ENCODE measurements around the gene SMAD6.
"Not testable (repeated sequence)": the region's sequence is repeated elsewhere in the genome, so short reads cannot be mapped to it uniquely, and the experiment has no call there.

The SMAD6 gene

DNA sequence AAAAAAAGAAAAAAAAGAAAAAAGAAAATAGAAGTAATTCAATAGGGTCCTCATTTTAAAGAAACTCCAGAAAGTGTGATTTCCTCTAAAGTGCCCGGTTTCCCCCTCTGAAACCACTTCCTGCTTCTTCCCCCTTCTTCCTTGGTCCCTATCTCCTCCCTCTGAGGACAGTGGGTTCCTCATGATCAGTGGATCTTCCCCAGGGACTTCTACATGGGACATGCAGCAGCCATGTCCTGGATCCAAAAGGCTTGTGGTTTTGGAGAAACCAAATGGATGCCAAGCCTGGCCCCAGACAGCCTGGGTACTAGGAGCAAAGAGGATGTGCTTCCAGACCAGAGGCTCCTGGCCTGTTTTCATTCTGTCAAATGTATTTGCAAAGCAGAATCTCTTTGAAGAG is 26.6 kb upstream of the SMAD6 start:
- DNase-seq (ENCODE audit: low read depth in 2 of 2, low spot score in 1 of 2) = no peak

DNA sequence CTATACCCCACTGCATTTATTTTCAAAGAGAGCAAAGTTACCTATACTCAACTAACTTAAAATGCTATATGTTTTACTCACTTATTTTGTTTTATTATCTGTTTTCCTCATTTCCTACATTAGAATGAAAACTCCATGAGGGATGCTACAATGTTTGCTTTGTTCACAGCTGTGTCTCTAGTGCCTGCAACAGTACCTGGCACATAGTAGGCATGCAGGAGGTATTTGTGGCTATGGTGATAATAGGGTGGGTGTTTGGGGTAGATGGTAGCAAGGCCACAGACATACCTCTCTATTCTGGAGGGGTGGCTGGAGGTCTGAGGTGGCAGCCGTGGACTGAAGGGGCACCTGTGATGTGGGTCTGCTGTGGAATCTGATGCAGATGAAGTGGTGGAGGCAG is 24.7 kb upstream of the SMAD6 start:
- no peak for DNase-seq (ENCODE audit: low read depth in 2 of 2, low spot score in 1 of 2)

DNA sequence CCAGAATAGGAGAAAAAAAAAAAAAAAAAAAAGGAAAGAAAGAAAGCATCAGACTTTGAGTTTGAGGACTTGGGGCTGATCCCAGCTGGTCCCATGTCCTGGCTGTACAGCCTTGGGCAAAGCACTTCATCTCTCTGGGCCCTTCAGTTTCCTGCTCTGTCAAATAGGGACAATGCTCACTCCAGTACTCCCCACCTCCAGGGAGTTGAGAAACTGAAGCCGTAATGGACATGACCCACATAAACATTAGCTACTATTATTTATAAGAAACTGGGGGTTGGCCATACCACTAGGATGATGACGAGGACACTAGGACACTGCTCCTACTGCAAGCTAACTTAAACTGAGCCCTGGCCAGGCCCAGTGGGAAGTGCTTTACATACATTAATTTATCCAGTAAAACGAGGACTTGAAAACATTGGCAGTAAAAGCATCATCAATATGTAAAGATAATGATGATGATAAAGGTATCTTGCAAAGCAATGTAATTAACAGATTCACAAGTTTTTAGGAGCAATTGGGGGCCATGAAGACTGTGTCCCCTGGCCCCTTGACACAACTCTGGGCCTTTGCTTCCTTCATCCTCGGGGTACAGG is 22.9 kb upstream of the SMAD6 start:
- no peak for DNase-seq (ENCODE audit: low read depth in 2 of 2, low spot score in 1 of 2)

DNA sequence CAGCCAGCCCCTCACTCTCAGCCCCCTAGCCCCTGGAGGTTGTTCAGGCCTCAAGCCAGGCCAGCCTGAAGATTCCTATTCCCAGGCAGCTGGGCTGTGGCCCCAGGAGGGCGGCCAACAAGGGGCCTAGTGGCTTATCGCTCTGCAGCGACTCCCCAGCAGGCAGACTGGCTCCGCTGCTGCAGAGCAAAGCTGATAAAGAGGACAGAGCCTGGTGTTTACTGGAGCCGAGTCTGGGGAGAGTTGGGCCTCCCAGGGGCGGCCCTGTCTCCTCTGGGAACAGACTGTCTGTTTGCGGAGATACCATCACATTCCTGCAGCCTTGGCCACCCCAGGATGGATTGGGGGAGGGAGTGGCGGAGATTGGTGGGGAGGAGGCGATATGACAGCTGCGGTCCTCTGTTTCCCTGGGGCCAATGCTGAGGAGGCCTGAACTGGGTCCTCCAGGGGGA is 22.4 kb upstream of the SMAD6 start:
- no peak for DNase-seq (ENCODE audit: low read depth in 2 of 2, low spot score in 1 of 2)

DNA sequence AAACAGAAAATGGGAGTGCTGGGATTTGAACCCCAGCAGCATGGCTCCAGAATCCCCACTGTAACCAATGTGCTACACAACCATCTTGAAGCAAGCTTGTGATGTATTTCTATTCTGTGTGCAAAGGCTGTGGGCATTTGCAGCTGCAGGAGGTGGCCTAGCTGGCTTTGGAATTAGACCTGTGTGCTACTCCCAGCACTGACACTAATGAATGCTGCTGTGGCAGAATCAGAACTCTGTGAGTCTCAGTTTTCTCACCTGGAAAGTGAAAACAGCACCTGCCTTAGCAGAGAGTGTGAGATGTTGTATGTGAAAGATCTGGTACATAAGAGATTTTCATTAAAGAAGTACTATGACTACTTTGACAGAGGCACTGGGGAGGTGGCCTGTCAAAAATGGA is 21.5 kb upstream of the SMAD6 start:
- no peak for DNase-seq (ENCODE audit: low read depth in 2 of 2, low spot score in 1 of 2)

DNA sequence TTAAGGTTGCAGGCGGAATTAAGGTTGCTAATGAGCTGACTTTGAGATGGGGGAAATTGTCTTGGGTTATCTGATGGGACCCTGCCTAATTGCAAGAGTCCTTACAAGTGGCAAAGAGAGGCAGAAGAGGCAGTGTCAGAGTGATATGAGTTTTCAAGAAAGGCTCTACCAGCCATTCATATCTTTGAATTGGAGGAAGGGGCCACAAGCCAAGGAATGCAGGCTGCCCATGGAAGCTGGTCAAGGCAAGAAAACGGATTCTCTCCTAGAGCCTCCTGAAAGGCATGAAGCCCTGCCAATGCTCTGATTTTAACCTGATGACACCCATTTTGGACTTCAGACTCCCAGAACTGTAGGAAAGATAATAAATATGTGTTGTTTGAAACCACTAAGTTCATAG is 20.6 kb upstream of the SMAD6 start:
- DNase-seq (ENCODE audit: low read depth in 2 of 2, low spot score in 1 of 2) = no peak

DNA sequence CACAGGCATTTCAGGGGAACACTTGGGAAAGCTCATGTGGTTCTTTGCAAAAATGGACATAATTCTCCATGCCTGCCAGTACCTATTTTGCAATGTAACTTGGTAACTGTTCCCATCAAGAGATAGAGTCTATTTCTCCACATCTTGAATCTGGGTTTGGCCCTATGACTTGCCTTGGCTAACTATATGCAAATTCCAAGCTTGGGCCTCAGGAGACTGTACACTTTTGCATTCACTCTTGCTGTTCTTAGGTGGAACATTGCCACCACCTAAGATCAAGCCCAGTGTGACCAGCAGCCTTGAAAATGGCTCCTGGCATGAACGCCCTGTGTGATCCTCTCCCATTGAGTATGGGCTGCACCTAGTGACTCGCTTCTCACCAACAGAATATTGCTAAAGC is 19.8 kb upstream of the SMAD6 start:
- DNase-seq (ENCODE audit: low read depth in 2 of 2, low spot score in 1 of 2) = no peak

DNA sequence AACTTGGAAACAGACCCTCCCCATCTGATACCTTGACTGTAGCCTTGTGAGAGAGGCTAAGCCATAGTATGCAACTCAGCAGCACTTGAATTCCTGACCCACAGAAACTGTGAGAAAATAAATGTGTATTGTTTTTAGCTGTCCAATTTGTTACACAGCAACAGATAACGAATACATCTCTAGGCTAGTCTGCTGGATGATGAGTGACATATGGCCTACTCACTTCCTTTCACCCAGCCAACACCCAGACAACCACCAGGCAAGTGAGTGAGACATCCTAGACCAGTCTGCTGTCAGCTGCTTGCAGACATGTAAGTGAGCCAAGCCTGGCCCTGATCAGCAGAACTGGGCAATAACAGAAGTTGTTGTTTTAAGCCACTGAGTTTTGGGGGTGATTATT is 19.2 kb upstream of the SMAD6 start:
- no peak for DNase-seq (ENCODE audit: low read depth in 2 of 2, low spot score in 1 of 2)

DNA sequence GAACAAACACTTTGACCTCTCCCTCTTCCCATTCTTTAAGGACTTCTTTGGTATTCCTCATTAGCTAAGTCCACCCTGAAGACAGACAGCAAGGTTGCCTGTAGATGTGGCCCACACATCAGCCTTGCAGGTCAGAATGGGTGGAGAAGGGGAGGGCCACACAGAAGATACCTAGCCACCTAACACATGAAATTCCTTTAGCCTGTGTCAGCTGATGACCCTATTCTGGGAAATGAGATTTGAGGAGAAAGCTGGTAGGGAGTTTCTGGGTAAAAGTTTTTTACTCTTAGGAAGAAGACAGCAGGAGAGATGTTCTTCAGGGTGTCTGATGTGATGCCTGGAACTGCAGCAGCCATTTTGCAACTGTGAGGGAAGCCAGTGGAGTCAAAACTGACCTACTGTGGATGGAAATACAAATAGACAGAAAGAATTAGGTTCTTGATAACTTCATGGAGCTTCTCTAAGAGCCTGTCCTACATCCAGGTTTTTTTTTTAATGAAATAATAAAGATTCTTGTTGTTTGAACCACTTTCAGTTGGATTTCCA is 17.8 kb upstream of the SMAD6 start:
- no peak for DNase-seq (ENCODE audit: low read depth in 2 of 2, low spot score in 1 of 2)

DNA sequence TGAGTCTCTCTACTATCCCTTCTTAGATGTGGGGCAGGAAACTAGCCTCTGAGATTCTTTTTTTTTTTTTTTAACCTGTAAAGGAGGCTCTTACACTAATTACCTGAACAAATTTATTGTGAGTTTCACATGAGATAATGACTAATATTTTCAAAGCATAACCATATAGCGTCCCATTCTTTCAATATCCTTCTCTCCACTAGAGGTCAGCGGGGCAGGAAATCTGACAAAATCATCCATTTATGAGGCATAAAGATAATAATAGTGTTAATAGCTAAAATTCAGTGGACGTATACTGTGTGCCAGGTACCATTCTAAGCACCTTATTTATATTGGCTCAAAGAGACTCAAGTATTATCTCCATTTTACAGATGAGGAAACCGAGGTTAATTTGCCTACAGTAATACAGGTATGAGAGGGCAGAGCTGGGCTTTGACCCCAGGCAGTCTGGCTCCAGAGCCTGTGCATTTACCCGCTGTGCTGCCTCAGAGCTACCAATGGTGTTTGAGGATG is 16.3 kb upstream of the SMAD6 start:
- DNase-seq (ENCODE audit: low read depth in 2 of 2, low spot score in 1 of 2) = no peak

DNA sequence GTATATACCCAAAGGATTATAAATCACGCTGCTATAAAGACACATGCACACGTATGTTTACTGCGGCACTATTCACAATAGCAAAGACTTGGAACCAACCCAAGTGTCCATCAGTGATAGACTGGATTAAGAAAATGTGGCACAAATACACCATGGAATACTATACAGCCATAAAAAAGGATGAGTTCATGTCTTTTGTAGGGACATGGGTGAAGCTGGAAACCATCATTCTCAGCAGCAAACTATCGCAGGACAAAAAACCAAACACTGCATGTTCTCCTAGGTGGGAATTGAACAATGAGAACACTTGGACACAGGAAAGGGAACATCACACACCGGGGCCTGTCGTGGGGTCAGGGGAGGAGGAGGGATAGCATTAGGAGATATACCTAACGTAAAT is 11.1 kb upstream of the SMAD6 start:
- not testable (repeated sequence) for DNase-seq (ENCODE audit: low read depth in 2 of 2, low spot score in 1 of 2)

DNA sequence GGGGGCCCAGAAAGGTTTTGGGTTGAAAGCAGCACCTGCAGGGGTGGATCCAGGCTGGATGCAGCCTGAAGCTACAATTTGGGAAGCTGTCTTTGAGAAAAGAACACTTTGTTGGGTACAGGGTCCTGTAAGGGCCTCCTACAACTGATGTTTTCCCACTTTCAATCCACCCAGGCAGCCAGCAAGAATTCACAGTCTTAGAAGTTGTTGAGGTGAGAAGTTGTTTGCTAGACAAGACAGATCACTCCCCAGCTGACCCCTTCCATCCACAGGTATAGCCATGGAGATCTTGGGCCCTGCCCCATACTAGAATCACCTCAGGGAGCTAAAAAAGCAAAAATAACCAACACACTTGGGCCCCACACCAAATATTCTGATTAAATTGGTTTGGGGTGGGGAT is 10.3 kb upstream of the SMAD6 start:
- DNase-seq (ENCODE audit: low read depth in 2 of 2, low spot score in 1 of 2) = no peak

DNA sequence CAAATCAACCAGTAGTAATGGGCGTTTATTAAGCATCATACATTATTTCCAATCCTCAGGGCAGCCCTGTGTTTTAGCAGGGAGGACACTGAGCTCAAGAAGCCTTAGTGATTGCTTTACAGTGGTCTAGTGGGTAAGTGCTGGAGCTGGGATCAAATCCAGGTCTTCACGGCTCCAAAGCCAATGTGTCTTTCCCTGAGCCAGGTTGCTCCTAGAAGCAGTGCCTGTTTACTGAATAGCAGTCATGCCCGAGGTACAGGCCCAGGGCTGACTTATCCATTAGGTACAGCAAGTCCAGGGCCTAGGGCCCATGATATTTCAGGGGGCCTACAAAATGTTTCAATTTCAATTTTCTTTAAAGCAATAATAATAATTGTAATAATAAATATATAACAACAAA is 9.6 kb upstream of the SMAD6 start:
- DNase-seq (ENCODE audit: low read depth in 2 of 2, low spot score in 1 of 2) = no peak

DNA sequence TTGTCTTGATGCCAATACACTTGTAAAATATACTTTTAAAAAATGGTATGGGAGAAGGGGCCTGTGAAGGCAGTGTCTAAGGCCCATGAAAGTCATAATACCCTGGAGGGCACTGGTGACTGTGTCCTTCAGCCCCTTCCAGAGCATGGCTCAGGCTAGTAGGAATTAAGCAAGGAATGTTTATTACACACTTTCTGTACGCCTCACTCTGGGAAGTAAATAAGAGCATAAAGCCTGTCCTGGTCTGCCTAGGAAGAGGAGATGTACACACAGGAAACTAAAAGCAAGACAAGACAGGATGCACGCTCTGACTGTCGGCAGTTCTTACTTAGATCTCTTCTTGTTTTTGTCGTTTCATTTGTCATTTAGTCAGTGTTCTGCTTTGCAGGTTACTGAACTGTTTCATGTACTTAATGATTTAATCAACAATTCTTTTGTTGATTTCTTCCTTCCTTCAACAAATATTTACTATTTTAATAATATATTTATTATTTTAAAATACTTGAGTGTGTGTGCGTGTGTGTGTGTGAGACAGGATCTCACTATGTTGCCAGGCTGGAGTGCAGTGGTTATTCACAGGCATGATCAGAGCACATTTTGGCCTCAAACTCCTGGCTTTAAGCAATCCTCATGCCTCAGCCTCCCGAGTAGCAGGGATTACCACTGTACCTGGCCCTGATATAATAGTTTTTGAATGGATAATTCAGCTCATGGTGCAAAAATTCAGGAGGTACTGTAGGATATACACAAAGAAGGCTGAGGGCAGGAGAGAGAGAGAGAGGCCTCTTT is 9.0 kb upstream of the SMAD6 start:
- no peak for DNase-seq (ENCODE audit: low read depth in 2 of 2, low spot score in 1 of 2)

DNA sequence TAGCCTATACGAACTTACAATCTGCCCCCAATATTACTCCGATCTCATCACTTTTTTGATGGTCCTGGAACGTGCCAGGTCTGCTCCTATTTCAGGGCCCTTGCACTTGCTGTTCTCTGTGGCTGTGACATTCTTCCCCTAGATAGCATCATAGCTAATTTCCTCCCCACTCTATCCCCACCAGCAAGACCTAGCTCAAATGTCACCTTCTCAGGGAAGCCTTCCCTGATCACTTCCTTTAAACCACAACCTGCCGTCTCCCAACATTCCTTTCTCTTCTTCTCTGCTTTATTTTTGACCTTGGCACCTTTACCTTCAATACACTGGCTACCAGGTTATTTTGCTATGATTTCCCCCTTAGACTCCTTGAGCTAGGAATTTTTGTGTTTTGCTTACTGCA is 5.3 kb upstream of the SMAD6 start:
- DNase-seq (ENCODE audit: low read depth in 2 of 2, low spot score in 1 of 2) = no peak

DNA sequence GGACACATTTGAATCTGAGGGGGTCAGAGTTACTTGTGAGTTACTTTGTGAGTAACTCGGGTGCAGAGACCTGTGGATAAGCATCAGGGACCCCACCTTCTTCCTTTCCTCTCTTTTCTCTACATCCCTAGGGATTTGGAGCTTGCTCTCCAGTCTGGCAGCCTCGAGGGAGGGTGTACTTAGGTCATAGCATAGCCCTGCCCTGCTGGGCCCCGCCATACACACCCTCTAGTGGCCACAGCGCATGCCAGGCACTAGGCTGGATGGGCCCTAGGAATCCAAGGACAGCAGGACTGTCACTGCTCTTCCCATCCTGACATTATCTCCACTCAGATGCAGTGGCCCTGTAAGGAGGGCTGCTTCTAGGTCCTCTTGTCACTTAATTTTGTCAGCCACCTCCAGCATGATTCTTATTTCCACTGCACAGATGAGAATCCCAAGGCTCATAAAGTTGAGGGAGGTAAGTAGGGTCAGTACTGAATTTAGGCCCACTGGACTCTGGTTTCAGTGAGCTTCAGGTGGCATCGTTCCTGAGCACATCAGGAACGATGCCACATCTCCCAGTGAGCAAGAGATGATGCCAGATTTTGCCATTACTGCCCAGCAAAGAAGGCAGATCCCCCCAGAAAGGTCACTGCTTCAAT is 3.6 kb upstream of the SMAD6 start:
- DNase-seq (ENCODE audit: low read depth in 2 of 2, low spot score in 1 of 2) = no peak

DNA sequence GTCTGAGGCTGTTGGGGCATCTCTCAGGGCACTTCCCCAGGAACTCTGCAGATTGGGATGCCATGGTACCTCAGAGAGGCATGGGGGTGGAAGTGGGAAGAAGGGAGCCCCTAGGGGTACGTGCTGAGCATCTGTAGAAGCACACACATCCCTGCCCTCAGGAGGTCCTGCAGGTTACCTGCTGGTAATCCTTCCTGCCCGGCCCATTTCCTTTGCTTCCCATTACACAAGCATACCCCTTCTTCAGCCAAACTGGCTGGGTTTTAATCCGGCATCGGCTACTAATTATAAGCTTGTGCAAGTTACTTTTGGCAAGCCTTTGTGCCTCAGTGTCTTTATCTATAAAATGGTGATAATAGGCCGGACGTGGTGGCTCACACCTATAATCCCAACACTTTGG is 3.1 kb upstream of the SMAD6 start:
- DNase-seq (ENCODE audit: low read depth in 2 of 2, low spot score in 1 of 2) = no peak

DNA sequence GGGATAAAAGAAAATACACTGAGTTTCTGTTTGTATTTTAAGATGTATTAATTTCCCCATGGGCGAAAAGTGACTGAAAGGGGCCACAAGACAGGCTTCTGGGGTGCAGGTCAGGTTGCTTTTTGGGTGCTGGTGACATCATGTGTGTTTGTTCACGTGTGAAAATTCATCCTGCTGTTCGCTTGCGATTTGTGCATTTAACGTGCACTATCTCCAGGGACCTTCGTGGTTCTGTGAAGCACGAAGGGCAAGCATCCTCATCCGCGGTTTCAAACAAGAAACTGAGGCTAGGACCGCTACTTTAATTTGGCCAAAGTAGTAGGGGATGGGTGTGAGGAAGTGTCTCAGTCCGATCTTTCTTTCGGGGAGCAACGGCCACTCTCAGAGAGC is 1.6 kb upstream of the SMAD6 start:
- DNase-seq (ENCODE audit: low read depth in 2 of 2, low spot score in 1 of 2) = no peak

DNA sequence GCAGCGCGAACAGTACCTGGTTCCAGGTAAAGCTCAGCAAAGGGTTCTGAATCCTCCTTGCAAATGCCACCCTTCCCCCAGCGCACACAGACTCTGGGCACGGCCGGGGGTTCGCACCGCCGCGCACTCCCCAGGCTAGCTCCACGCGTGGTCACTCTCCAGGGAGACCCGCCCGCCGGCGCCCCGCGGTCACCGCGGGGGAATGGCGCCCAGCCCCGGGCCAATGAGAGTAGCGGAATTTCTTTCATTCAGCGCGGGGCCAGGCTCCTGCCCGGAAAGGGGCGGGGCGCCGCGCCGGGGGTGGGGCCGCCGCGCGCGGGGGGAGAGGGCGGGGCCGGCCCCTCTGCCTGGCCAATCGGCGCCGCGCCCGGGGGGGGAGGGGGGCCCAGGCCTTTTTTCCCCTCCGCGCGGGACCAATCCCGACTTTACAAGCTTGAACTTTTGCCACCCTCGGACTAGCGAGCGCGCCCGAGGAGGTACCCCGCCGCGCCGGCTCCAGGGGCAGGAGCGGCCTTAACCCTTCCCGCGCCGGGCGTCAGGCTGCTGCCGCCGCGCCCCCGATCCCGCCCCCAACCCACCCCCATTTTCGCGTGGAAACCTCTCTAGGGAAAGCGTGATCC is 1.1 kb upstream of the SMAD6 start:
- DNase-seq (ENCODE audit: low read depth in 2 of 2, low spot score in 1 of 2) = peak; percentile 58 to 61

DNA sequence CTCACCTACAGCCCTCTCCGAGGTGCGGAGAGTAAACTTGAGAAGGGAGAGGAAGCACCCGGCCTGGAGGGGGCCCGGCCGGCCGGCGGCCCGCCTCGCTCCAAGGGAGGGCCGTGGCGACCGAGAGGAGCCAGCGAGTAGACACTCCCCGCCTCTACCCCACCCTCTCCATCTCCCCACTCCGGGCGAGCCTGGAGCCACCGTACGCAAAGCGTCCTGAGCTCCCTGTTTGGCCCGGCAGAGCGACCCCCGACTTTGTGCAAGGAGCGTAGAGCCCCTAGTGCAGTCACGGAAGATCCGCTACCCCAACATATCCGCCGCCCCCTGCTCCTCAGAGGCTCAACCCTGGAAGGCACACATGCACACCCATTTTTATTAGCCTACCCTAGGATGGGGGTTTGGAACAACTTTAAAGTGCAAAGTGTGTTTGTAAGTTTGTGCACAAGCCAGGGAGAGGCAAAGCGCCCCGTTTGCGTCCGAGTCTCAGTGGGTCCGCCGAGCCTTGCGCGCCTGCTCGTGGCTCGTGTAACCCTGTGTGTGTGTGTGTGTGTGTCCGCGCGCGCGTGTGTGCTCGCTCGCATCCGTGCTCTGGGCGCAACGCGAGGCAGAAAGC is 508 bp upstream of the SMAD6 start:
- DNase-seq (ENCODE audit: low read depth in 2 of 2, low spot score in 1 of 2) = peak; percentile 1 to 8

All from stimulated activated CD8-positive, alpha-beta memory T cell treated with anti-CD3 and anti-CD28 coated beads, Interleukin-4, amount 100 ng/mL, for 1 hour (primary cell).